Erythroblast (primary cell): ENCODE data around the gene TTLL5.
A peak's percentile ranks its signal among the peaks of the same experiment; 100 is the strongest.

ENCODE experiments used
- DNase-seq, 2 experiments: peaks; one replicate each; lab custom pipeline; 2025; lab: John Stamatoyannopoulos, UW
- GATA1 ChIP-seq: IDR thresholded peaks from 2 replicates; pipeline ENCODE4 v1.6.1; 2011; ENCODE audit warnings: low read depth, mild to moderate bottlenecking, control low read depth, low read length, moderate library complexity
- POLR2A ChIP-seq: IDR thresholded peaks from 2 replicates; pipeline ENCODE4 v1.6.1; 2011; ENCODE audit warnings: mild to moderate bottlenecking, low read length

The TTLL5 gene

DNA sequence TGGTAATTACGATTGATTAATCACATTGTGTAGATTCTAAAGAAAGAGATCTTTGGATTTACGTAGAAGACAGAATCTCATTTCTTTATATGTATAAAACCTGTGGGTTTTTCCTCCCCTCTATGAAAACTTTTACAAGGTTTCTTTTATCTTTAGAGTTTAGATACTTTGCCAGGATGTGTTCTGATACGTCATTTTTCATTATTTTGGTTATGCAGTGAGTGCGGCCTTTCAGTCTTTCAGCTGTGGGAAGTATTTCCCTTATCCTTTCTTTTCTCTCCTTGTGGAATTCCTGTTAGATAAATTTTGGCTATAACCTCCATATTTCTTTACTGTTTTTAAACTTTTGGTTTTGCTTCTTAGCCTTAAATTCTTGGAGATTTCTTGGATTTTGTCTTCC is 92.7 kb downstream of the TTLL5 start:
- DNase-seq, result no peak
- no peak for TF ChIP-seq POLR2A
- TF ChIP-seq GATA1, result no peak

DNA sequence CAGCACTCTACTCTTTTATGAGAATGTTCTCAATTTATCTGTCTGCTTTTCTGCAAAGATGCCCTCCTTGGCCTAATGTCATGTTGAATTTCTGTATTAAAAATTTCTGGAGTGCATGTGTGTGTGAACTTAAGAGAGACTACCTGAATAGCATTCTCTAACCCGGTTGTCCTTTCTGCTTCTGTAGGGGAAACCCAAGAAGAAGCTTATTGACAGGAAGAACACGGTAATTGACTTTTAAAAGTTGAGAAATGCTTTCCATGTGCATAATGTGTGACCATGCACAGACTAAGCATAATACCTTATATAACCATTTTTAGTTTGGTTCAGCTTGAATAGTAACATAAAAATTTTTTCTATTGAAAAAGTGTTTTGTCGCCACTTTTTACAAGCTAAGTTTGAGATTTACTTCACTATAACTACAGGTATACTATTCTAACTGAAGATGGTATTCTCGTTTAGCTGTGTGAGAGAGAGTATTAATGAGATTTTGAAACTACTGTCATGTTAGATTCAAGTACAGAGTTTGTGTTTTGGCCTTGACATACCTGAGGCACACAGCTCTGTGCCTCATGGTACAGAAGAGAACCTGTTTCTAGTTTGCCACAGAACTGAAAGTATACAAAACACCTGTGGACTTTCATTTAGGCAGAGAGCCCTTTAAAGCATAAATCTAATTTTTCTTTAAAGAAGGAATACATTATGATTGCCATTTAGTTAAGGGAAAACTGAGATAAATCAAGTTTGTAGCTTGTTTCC is 96.8 kb downstream of the TTLL5 start:
- no peak for DNase-seq
- TF ChIP-seq GATA1, result no peak
- TF ChIP-seq POLR2A, result no peak

DNA sequence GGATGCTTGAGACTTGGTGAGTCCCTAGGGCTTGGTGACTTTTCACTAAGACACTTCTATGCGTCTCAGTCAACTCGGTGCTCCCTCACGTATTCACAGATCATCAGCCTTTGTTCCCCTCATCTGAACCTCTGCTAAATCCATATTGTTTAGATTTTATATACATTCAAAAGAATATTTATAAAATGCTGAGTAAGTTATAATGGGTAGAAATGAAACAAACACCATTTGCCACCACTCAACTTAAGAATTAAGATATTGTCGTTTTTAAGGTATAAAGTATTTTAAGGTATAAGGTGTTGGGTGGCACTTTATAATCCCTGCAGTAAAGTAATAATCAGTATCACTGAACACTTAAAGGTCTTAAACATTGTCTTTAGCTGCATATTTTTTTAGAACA is 103.0 kb downstream of the TTLL5 start:
- DNase-seq, result no peak

DNA sequence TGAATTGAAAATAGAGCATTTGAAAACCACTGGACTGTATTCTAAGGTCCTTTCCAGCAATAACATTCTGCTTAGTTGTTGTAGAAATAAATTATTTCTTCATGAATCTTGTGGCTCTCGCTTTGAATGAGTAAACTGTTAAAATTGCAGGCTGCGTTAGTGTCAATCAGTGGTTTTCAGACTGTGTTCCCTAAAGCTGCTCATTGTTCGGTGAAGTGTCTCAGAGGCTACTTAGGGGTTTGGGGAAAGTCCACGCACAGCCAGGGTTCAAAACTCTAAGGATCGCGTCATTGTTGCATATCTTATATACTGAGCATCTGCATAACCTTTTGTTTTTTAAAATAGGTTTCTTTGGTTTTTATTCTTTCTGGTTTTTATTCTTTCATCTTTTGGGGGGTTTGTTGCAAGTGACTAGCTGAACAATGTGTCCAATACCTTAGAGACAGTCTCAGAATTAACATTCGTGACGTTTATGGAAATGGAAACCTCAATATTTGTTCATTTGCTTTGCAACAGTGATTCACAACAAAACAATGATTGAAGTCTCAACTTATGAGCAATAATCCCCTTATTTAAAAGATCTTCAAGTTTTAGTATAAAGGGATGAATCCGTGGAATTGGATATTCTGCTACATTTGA is 108.1 kb downstream of the TTLL5 start:
- DNase-seq, result no peak
- no peak for TF ChIP-seq GATA1

More for the DNA sequence above, 103.0 kb downstream of the TTLL5 start:
- TF ChIP-seq POLR2A, result no peak
- no peak for TF ChIP-seq GATA1

DNA sequence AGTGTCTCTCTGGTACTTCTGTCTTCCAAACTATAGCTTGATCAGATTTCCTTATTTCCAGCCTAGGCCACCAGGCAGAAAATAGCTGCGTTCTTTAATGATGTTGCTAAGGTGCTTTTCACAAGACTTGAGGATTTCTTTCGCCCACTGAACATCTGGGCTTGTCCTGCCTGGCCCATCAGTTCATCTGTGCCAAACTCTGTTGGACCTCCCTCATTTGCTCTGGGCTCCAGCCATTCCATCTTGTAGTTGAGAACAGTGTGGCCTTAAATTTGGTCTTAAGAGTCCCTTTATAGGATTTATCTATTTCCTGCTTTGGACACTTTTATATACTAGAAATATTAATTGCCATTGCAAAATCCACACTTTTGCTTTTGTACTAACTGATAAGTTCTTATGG is 109.6 kb downstream of the TTLL5 start:
- no peak for DNase-seq

DNA sequence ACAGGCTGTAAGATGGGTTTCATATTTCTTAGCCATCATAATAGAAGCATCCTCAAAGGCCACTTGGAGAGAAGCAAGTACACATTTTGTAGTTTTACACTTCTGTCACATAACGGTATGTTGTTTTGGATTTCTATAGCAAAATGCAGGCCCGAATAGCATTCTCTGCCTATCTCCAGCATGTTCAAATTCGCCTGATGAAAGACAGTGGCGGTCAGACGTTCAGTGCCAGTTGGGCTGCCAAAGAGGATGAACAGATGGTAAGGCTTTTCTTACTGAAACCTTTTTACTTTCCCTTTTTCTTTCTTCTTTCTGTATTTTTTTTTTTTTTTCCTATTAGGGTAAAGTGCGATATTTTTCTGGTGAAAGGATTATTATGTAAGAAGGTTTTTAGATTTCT is 110.5 kb downstream of the TTLL5 start:
- no peak for DNase-seq
- TF ChIP-seq POLR2A (no peak), GATA1 (no peak)

More for the DNA sequence above, 109.6 kb downstream of the TTLL5 start:
- TF ChIP-seq GATA1, result no peak
- no peak for TF ChIP-seq POLR2A

DNA sequence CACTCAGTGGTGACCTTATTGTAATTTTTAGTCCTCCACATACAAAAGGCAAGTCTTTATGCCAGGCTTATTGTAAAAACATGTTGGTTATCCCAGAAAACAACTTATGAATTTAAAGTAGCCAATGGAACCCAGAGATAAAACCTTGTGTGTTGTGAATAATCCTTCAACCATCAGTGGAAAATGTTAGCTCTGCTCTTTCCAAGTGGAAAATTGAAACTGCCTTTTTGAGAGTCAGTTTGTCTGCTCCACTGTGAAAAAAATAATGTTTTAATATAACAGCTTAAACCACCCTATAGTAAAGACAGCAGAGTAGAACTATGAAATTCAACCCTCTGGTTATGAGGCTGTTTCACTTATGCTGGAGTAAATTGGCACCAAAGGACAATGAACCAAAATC is 112.0 kb downstream of the TTLL5 start:
- TF ChIP-seq GATA1, result no peak
- TF ChIP-seq POLR2A, result no peak
- DNase-seq, result no peak

DNA sequence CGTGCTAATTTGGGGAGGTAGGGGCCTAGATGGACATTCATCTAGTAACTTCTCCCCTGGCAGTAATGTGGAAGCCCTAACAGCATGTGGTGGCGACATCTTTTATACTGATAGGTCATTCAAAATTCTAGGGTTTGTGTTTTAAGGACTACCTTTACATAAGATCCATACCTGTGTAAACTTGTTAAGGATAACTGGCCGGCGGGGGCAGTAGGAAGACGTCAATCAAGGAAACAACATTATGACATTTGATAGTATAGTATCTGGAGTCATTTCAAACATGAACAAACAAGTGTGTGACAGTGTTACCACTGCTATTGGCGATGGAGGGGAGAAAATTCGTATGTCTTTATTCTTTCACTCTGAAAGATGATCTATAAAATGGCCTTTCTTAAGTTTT is 120.0 kb downstream of the TTLL5 start:
- no peak for TF ChIP-seq GATA1
- no peak for TF ChIP-seq POLR2A
- no peak for DNase-seq

DNA sequence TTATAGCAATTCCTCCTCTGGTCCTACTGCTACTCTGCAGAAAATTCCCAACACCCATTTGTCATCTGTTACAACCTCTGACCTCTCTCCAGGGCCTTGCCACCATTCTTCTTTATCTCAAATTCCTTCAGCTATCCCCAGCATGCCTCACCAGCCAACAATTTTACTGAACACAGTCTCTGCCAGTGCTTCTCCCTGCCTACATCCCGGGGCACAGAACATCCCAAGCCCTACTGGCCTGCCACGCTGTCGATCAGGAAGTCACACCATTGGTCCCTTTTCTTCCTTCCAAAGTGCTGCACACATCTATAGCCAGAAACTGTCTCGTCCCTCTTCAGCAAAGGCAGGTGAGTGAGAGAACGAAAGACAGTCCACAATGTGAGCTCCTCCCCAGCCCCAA is 122.1 kb downstream of the TTLL5 start:
- no peak for DNase-seq
- TF ChIP-seq GATA1, result no peak
- TF ChIP-seq POLR2A, result no peak

DNA sequence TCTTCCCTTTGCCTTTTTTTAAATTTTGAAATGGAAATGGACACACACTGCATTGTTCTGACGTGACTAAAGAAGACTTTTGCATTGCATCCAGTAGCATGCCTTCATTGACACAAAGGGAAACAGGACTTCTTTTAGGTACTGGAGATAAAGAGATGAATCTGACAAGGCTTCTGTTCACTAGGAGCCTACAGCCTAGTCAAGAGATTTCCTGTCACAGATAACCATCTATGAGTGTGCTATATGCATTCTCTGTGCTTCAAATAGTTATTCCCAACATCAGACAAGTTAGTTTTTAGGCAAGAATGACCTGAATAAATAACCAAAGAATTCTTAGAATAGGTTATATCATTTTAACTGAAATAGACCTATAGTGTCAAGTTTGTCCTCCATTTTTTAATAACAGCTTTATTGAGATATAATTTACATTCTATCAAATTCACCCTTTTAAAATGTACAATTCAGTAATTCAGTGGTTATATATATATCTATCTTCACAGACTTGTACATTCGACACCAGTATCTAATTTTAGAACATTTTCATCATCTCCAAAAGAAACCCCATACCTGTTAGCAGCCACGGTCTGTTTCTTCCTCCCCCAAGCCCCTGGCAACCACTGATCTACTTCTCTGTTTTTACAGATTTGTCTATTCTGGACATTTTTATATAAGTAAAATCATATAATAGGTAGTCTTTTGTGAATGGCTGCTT is 122.7 kb downstream of the TTLL5 start:
- TF ChIP-seq GATA1, result no peak
- no peak for TF ChIP-seq POLR2A
- no peak for DNase-seq

DNA sequence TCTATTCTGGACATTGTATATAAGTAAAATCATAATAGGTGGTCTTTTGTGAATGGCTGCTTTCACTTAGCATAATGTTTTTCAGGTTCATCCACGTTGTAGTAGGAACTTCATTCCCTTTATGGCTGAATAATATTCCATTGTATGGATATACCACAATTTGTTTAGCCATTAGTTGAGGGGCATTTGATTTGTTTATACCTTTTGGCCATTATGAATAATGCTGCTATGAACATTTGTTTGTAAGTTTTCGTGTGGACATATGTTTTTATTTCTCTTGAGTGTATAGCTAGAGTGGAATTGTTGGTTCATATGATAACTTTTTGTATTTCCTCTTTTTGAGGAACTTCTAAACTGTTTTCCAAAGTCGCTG is 123.3 kb downstream of the TTLL5 start:
- DNase-seq, result no peak
- TF ChIP-seq POLR2A (no peak), GATA1 (no peak)

DNA sequence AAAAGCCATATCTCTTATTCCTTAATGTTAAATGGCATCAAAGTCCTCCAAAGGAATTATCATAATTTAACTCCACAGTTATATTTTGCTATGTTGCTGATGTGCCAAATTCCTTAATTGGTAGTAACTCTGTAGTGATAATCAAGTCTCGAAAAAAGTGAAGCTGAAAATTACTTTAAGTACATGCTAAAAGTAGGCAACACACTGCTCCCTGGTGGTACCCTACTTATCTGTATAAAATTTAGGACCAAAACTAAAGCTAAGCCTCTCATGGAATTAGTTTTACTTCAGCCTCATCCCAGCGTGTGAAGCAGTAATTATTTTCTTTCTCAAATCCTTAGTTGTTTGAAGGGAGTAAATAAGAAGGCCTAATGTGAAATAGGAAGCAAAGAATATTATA is 132.8 kb downstream of the TTLL5 start:
- DNase-seq, result no peak
- TF ChIP-seq POLR2A (no peak), GATA1 (no peak)

DNA sequence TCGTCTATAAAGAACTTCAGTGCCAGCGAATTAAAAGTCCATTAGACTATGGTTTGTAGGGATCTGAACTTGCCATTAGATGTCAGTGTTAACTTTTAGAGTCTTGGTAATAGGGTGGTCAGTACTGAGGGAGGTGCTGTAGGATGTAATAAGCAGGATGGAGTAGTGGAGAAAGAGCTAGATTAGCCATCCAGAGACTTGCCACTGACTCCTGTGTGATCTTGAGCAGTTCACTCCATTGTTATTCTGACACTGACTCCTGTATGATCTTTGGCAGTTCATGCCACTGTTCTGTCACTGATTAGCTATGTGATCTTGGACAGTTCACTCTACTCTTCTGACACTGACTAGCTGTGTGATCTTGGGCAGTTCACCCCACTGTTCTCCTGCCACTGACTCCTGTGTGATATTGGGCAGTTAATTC is 133.6 kb downstream of the TTLL5 start:
- TF ChIP-seq POLR2A, result no peak
- TF ChIP-seq GATA1, result no peak
- no peak for DNase-seq

DNA sequence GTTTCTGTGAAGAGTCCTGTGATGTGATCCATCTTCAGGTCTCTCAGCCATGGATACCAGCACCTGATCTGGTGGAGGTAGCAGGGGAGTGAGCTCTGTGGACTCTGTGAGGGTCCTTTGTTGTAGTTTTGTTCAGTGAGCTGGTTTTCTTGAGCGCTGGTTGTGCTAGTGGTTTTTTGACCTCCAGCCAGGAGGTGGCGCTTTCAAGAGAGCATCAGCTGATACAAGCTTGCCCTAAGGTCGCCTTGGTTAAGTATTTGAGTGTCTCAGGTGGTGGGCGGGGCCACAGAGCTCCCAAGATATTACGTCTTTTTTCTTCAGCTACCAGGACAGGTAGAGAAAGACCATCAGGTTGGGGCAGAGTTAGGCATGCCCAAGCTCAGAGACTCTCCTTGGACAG is 139.7 kb downstream of the TTLL5 start:
- TF ChIP-seq GATA1 (no peak), POLR2A (no peak)
- peak in 1 of 2 experiments; percentile 7 for DNase-seq

DNA sequence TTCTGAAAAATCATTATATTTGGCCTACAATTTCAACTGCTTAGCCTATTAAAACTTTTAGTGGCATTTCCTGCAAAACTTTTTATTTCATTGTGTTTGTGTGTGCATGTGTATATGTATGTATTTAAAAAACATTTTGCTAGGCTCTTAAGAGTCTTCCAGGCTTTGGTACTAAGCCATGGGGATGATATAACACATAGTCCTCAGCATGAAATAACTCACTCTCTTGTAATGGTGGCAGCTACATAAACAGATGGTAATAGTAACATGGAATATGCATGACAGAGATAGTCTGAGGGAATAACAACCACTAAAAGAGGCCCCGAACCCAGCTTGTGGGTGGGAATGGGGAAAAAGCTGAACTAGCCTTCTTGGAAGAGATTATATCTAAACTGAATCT is 141.4 kb downstream of the TTLL5 start:
- TF ChIP-seq GATA1 (no peak), POLR2A (no peak)
- DNase-seq, result no peak
